HepG2 (cell line): ENCODE data around the gene GFAP. TPM values are rescaled to one million over a fixed set of nuclear protein-coding genes. Genes with fewer than 3 reads are reported as not detected.
A peak's percentile ranks its signal among the peaks of the same experiment; 100 is the strongest.

Experiments used
- ATAC-seq: fragments of 200-7000 bp; cut with Tn5 transposase; 3 replicates; pipeline ENCODE4 v1.9.1; 2020; ENCODE audit warnings: mild to moderate bottlenecking, moderate library complexity
- BruUV-seq: library from RNA; stranded (reverse); fragments of 400-500 nt; replicated peaks from 2 replicates; lab custom pipeline; 2021; lab: Mats Ljungman, UMichigan
- CTCF ChIA-PET: fragments of 300-600 bp; formaldehyde crosslinking; extraction: SDS; loops from one replicate; lab custom pipeline; 2021; ENCODE audit warnings: low total read pairs, inconsistent platforms, low intra/inter-chr PET ratio; lab: Yijun Ruan, JAX
- POLR2A ChIA-PET: fragments of 350-600 bp; sonication (Branson Sonifier 250); formaldehyde crosslinking; loops from one replicate; lab custom pipeline; 2020; ENCODE audit warnings: antibody characterized with exemption, inconsistent platforms; lab: Yijun Ruan, JAX
- DNase-seq: peaks from one replicate; pipeline ENCODE4 v3.0.0-alpha.2; 2015; ENCODE audit warnings: low spot score
- FAIRE-seq: peaks from 3 replicates; lab custom pipeline; 2011; peaks lifted over from hg19 to GRCh38; lab: Jason Lieb, UNC
- H2AFZ ChIP-seq: one replicate; pipeline ENCODE4 v1.6.1; 2011; ENCODE audit warnings: low read length, inconsistent platforms
- H3K27ac ChIP-seq: fragments of 300-600 bp; 3 replicates; pipeline ENCODE4 v1.8.0; 2011; ENCODE audit warnings: mixed run types, mild to moderate bottlenecking, mixed read lengths, low read length, inconsistent platforms; ENCODE audit not compliant: insufficient read depth; ENCODE audit errors: extremely low read length
- H3K27me3 ChIP-seq, 2 experiments: fragments of 200-600 bp in 1 of 2; 2 replicates in 1 of 2; 3 replicates in 1 of 2; pipeline versions ENCODE4 v1.6.0 to v1.8.0; 2011; ENCODE audit warnings: low read length in 2 of 2, mild to moderate bottlenecking in 2 of 2, moderate library complexity in 2 of 2, inconsistent platforms in 1 of 2; ENCODE audit not compliant: insufficient read depth in 2 of 2, control insufficient read depth in 1 of 2
- H3K36me3 ChIP-seq, 2 experiments: fragments of 200-600 bp in 1 of 2; replicated peaks in 1 of 2; 2 replicates in 1 of 2; 3 replicates in 1 of 2; pipeline versions ENCODE4 v1.5.1 to v1.8.0; 2011; ENCODE audit warnings: low read length in 2 of 2, inconsistent platforms in 1 of 2; ENCODE audit not compliant: insufficient read depth in 2 of 2, control insufficient read depth in 1 of 2
- H3K4me1 ChIP-seq: 2 replicates; pipeline ENCODE4 v1.5.1; 2012; ENCODE audit warnings: low read length, inconsistent platforms; ENCODE audit not compliant: insufficient read depth
- H3K4me2 ChIP-seq: 2 replicates; pipeline ENCODE4 v1.6.0; 2011; ENCODE audit warnings: low read depth, low read length, inconsistent platforms
- H3K4me3 ChIP-seq, 3 experiments: fragments of 200-600 bp in 1 of 3; sonication (generic), shearing (Covaris generic) in 1 of 3; replicated peaks in 1 of 3; 2 replicates each; pipeline ENCODE4 v1.5.1; 2011 to 2016; ENCODE audit warnings: low read length in 3 of 3, inconsistent platforms in 2 of 3, low read depth in 2 of 3, mild to moderate bottlenecking in 2 of 3, control low read depth in 1 of 3, mixed read lengths in 1 of 3; ENCODE audit not compliant: insufficient read depth in 1 of 3
- H3K79me2 ChIP-seq: one replicate; pipeline ENCODE4 v1.6.1; 2011; ENCODE audit warnings: low read length, inconsistent platforms; ENCODE audit not compliant: insufficient read depth
- H3K9ac ChIP-seq: 2 replicates; pipeline ENCODE4 v1.6.0; 2011; ENCODE audit warnings: mild to moderate bottlenecking, low read depth, low read length, inconsistent platforms; ENCODE audit not compliant: insufficient read depth
- H3K9me3 ChIP-seq: 2 replicates; pipeline ENCODE4 v1.5.1; 2012; ENCODE audit warnings: mild to moderate bottlenecking, low read length
- H4K20me1 ChIP-seq: 2 replicates; pipeline ENCODE4 v1.6.0; 2011; ENCODE audit warnings: inconsistent platforms, mild to moderate bottlenecking, low read length, moderate library complexity; ENCODE audit not compliant: insufficient read depth
- MAFF ChIP-seq: IDR thresholded peaks from 2 replicates; pipeline ENCODE4 v1.6.1; 2011; ENCODE audit warnings: low read depth, low read length, improper control_type of control experiment
- MAFK ChIP-seq, 2 experiments: IDR thresholded peaks in 1 of 2; conservative IDR thresholded peaks in 1 of 2; 2 replicates each; pipeline ENCODE4 v1.6.1; 2011; ENCODE audit warnings: improper control_type of control experiment in 2 of 2, low read length in 2 of 2
- U2AF1 ChIP-seq: fragments of 200-400 bp; formaldehyde crosslinking; optimal IDR thresholded peaks from 2 replicates; pipeline ENCODE3; 2017; ENCODE audit warnings: mild to moderate bottlenecking, low read depth, low read length
- WGBS: methylation state at CpG from one replicate; pipeline ENCODE4 v1.1.6; 2017; ENCODE audit warnings: low lambda C conversion rate; 5-methylcytosine and 5-hydroxymethylcytosine counted together
- in situ Hi-C: cut with HindIII; loops from 2 replicates; pipeline ENCODE4 v1.10.0; 2017; ENCODE audit warnings: low pct_unique_long_range_greater_than_20kb; ENCODE audit not compliant: extremely low pct_ligation_motif_present
- intact Hi-C: fragments of 100-400 bp; cut with micrococcal nuclease; formaldehyde crosslinking; loops from one replicate; pipeline ENCODE4 v1.10.0; 2022; ENCODE audit not compliant: unreplicated experiment
- polyA plus RNA-seq, 8 experiments: library from polyadenylated mRNA; depleted of rRNA in 3 of 8; stranded (reverse) in 7 of 8; unstranded in 1 of 8; fragments of >200 nt; fragmentation: Illumina TruSeq in 4 of 8; extraction: Trizol in 4 of 8; gene quantifications; 2 replicates each; pipeline versions ENCODE4 v1.2.1 to v1.2.3, GENCODE V29; 2011 to 2016; ENCODE audit warnings: low read depth in 4 of 8, missing spikeins in 1 of 8, mixed read lengths in 1 of 8; ENCODE audit not compliant: insufficient read depth in 1 of 8
- total RNA-seq, 5 experiments: library from RNA; depleted of rRNA; stranded (reverse); fragments of >200 nt; fragmentation: Illumina TruSeq; extraction: Trizol; gene quantifications; 2 replicates each; pipeline ENCODE4 v1.2.3, GENCODE V29; 2016; ENCODE audit warnings: low read depth in 1 of 5
- TF ChIP-seq, protein P1 (sequence below): sonication (generic); formaldehyde crosslinking; IDR thresholded peaks from 2 replicates; pipeline ENCODE4 v1.4.0; 2020; ENCODE audit warnings: missing genetic modification reagents, mild to moderate bottlenecking, borderline replicate concordance

The GFAP gene
- total and polyA plus RNA-seq, 2 of the 13 experiments (the other 11 are each of a cell fraction or from before 2014, with no cell fraction given) = 0.11 to 0.29 TPM

- no peak for DNase-seq
- no peak for FAIRE-seq
- Histone ChIP-seq H3K79me2 (no peaks in the 10 kb centered on the region), H3K9me3 (no peaks in the 10 kb centered on the region), H3K4me1 (no peaks in the 10 kb centered on the region), H3K27me3 (no peaks in the 10 kb centered on the region), H4K20me1 (no peaks in the 10 kb centered on the region), H3K4me3 (no peak overlapping the region), H3K9ac (no peak overlapping the region), H3K27ac (no peak overlapping the region), H3K36me3 (peaks cover 61 to 96% of the 10 kb centered on the region in 2 experiments), H2AFZ (no peak overlapping the region), H3K4me2 (no peak overlapping the region)
- no peak for ATAC-seq
- BruUV-seq = no TSS peak
- WGBS = 95% methylated on average over 6 of the region's 6 CpGs
- in situ Hi-C loops (no loop called here), intact Hi-C loops (no loop called here)
- CTCF ChIA-PET = no interaction called here
- peak; percentile 90 for TF ChIP-seq MAFF
- peak; percentile 89 to 94 for TF ChIP-seq MAFK (conservative IDR thresholded peaks at IDR 0.05 in 1 of 2, IDR thresholded peaks at IDR 0.05 in 1 of 2; ENCODE audit: low read length in 2 of 2)
- TF ChIP-seq, protein P1, sequence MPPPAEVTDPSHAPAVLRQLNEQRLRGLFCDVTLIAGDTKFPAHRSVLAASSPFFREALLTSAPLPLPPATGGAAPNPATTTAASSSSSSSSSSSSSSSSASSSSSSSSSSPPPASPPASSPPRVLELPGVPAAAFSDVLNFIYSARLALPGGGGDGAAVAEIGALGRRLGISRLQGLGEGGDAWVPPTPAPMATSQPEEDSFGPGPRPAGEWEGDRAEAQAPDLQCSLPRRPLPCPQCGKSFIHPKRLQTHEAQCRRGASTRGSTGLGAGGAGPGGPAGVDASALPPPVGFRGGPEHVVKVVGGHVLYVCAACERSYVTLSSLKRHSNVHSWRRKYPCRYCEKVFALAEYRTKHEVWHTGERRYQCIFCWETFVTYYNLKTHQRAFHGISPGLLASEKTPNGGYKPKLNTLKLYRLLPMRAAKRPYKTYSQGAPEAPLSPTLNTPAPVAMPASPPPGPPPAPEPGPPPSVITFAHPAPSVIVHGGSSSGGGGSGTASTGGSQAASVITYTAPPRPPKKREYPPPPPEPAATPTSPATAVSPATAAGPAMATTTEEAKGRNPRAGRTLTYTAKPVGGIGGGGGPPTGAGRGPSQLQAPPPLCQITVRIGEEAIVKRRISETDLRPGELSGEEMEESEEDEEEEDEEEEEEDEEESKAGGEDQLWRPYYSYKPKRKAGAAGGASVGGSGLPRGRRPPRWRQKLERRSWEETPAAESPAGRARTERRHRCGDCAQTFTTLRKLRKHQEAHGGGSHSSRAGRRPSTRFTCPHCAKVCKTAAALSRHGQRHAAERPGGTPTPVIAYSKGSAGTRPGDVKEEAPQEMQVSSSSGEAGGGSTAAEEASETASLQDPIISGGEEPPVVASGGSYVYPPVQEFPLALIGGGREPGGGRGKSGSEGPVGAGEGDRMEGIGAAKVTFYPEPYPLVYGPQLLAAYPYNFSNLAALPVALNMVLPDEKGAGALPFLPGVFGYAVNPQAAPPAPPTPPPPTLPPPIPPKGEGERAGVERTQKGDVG (CRISPR knock-in tag) = no peak
- no peak for TF ChIP-seq U2AF1
- POLR2A ChIA-PET = no interaction called here
Measured at GRCh38 chr17:44930667-44931066, 15.4 kb upstream of the GFAP start.
